ENCODE data around the gene TRAF3IP3. TPM values are rescaled to one million over a fixed set of nuclear protein-coding genes. Genes with fewer than 3 reads are reported as not detected.

The TRAF3IP3 gene
- total and polyA plus RNA-seq, 2 of the 13 experiments (the other 11 are each of a cell fraction or from before 2014, with no cell fraction given): not detected

GRCh38 chr1:209807509-209807908 is 51.7 kb downstream of the TRAF3IP3 start:
- H3K4me1 ChIP-seq (ENCODE audit: insufficient read depth, low read length): no peaks in the 10 kb centered on the region
- H3K4me2 ChIP-seq (ENCODE audit: low read depth, low read length): no peak overlapping the region

GRCh38 chr1:209808059-209808581 is 52.3 kb downstream of the TRAF3IP3 start:
- Histone ChIP-seq H4K20me1 (ENCODE audit: insufficient read depth, low read length) (no peaks in the 10 kb centered on the region), H2AFZ (ENCODE audit: low read length) (no peak overlapping the region), H3K4me2 (ENCODE audit: low read depth, low read length) (no peak overlapping the region), H3K4me1 (ENCODE audit: insufficient read depth, low read length) (peaks cover under 1% of the 10 kb centered on the region; the same call in 1 of the 2 replicates), H3K27ac (ENCODE audit: extremely low read length, insufficient read depth, low read length) (no peak overlapping the region), H3K79me2 (ENCODE audit: insufficient read depth, low read length) (no peaks in the 10 kb centered on the region), H3K36me3 (replicated peaks in 1 of 2; ENCODE audit: control insufficient read depth in 1 of 2, insufficient read depth in 2 of 2, low read length in 2 of 2) (no peaks in the 10 kb centered on the region), H3K9me3 (ENCODE audit: low read length) (no peaks in the 10 kb centered on the region), H3K9ac (ENCODE audit: insufficient read depth, low read depth, low read length) (no peak overlapping the region), H3K27me3 (ENCODE audit: control insufficient read depth in 1 of 2, insufficient read depth in 2 of 2, low read length in 2 of 2) (peaks cover 0 to 9% of the 10 kb centered on the region in 2 experiments; a peak in 1 of 5 replicates), H3K4me3 (replicated peaks in 1 of 3; ENCODE audit: insufficient read depth in 1 of 3, low read depth in 2 of 3, low read length in 3 of 3) (no peak overlapping the region)
- POLR2A ChIA-PET: no interaction called here
- BruUV-seq (replicated peaks): no TSS peak
- CTCF ChIA-PET (ENCODE audit: low intra/inter-chr PET ratio, low total read pairs): no interaction called here
- in situ Hi-C loops (cut with HindIII; ENCODE audit: extremely low pct_ligation_motif_present, low pct_unique_long_range_greater_than_20kb): no loop called here
- intact Hi-C loops (cut with micrococcal nuclease; ENCODE audit: unreplicated experiment): no loop called here
- DNase-seq (ENCODE audit: low spot score) (peak; percentile 15), ATAC-seq (peak; percentile 71), FAIRE-seq (no peak)
- no peak for TF ChIP-seq ZBTB37 (CRISPR knock-in tag; IDR thresholded peaks at IDR 0.05)
- TF ChIP-seq FOSL2 (CRISPR knock-in tag; IDR thresholded peaks at IDR 0.05): peak; percentile 52
- TF ChIP-seq ZNF709 (CRISPR knock-in tag; IDR thresholded peaks at IDR 0.05): peak; percentile 88; the same call in 1 of the 2 replicates
- no peak for TF ChIP-seq ZNF280B (CRISPR knock-in tag; IDR thresholded peaks at IDR 0.05; ENCODE audit: borderline replicate concordance)
- no peak for TF ChIP-seq POLR2AphosphoS2 (IDR thresholded peaks at IDR 0.05; ENCODE audit: low read depth, low read length)
- TF ChIP-seq PBX2 (CRISPR knock-in tag; IDR thresholded peaks at IDR 0.05): no peak

More at GRCh38 chr1:209807509-209807908, 51.7 kb downstream of the TRAF3IP3 start:
- H3K27ac ChIP-seq (ENCODE audit: extremely low read length, insufficient read depth, low read length): no peak overlapping the region
- H3K36me3 ChIP-seq (replicated peaks in 1 of 2; ENCODE audit: control insufficient read depth in 1 of 2, insufficient read depth in 2 of 2, low read length in 2 of 2): no peaks in the 10 kb centered on the region
- no peak for ATAC-seq
- no peak for FAIRE-seq
- POLR2A ChIA-PET: no interaction called here
- intact Hi-C loops (cut with micrococcal nuclease; ENCODE audit: unreplicated experiment): no loop called here
- H3K4me3 ChIP-seq (replicated peaks in 1 of 3; ENCODE audit: insufficient read depth in 1 of 3, low read depth in 2 of 3, low read length in 3 of 3): no peak overlapping the region
- no peak overlapping the region for H3K9ac ChIP-seq (ENCODE audit: insufficient read depth, low read depth, low read length)
- CTCF ChIA-PET (ENCODE audit: low intra/inter-chr PET ratio, low total read pairs): no interaction called here
- H4K20me1 ChIP-seq (ENCODE audit: insufficient read depth, low read length): no peaks in the 10 kb centered on the region
- no peak overlapping the region for H2AFZ ChIP-seq (ENCODE audit: low read length)
- no peak for DNase-seq (ENCODE audit: low spot score)
- no TSS peak for BruUV-seq (replicated peaks)
- WGBS (ENCODE audit: low lambda C conversion rate): 44% methylated on average over 4 of the region's 4 CpGs
- H3K79me2 ChIP-seq (ENCODE audit: insufficient read depth, low read length): no peaks in the 10 kb centered on the region
- H3K27me3 ChIP-seq (ENCODE audit: control insufficient read depth in 1 of 2, insufficient read depth in 2 of 2, low read length in 2 of 2): peaks cover 0 to 8% of the 10 kb centered on the region in 2 experiments; a peak in 1 of 5 replicates
- TF ChIP-seq SAFB2 (CRISPR knock-in tag; IDR thresholded peaks at IDR 0.05; ENCODE audit: borderline replicate concordance, low read depth) (no peak), SCMH1 (CRISPR knock-in tag; IDR thresholded peaks at IDR 0.05; ENCODE audit: borderline replicate concordance) (no peak), FLYWCH1 (CRISPR knock-in tag; IDR thresholded peaks at IDR 0.05) (no peak), MTA1 (CRISPR knock-in tag; IDR thresholded peaks at IDR 0.05; ENCODE audit: borderline replicate concordance) (no peak)
- TF ChIP-seq, protein P1, sequence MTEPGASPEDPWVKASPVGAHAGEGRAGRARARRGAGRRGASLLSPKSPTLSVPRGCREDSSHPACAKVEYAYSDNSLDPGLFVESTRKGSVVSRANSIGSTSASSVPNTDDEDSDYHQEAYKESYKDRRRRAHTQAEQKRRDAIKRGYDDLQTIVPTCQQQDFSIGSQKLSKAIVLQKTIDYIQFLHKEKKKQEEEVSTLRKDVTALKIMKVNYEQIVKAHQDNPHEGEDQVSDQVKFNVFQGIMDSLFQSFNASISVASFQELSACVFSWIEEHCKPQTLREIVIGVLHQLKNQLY (CRISPR knock-in tag; IDR thresholded peaks at IDR 0.05): no peak
- TF ChIP-seq, protein P2, sequence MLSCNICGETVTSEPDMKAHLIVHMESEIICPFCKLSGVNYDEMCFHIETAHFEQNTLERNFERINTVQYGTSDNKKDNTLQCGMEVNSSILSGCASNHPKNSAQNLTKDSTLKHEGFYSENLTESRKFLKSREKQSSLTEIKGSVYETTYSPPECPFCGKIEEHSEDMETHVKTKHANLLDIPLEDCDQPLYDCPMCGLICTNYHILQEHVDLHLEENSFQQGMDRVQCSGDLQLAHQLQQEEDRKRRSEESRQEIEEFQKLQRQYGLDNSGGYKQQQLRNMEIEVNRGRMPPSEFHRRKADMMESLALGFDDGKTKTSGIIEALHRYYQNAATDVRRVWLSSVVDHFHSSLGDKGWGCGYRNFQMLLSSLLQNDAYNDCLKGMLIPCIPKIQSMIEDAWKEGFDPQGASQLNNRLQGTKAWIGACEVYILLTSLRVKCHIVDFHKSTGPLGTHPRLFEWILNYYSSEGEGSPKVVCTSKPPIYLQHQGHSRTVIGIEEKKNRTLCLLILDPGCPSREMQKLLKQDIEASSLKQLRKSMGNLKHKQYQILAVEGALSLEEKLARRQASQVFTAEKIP (CRISPR knock-in tag; IDR thresholded peaks at IDR 0.05; ENCODE audit: borderline replicate concordance): no peak
- H3K9me3 ChIP-seq (ENCODE audit: low read length): no peaks in the 10 kb centered on the region
- in situ Hi-C loops (cut with HindIII; ENCODE audit: extremely low pct_ligation_motif_present, low pct_unique_long_range_greater_than_20kb): no loop called here

Measured in HepG2 (cell line).